Nucleus accumbens (tissue), 56 donors: ENCODE data around the gene YDJC.
"Not testable (repeated sequence)": the region's sequence is repeated elsewhere in the genome, so short reads cannot be mapped to it uniquely, and the experiment has no call there.

Experiments
- DNase-seq, 56 donors: peaks; one replicate each; lab custom pipeline; 2025; lab: John Stamatoyannopoulos, UW

The YDJC gene

GRCh38 chr22:21611210-21611977 is 18.4 kb downstream of the YDJC start:
- no peak for DNase-seq

- DNase-seq: not testable (repeated sequence)
These were observed 20.2 kb downstream of the YDJC start for GRCh38 chr22:21609556-21610157.

GRCh38 chr22:21606775-21607174 is 23.0 kb downstream of the YDJC start:
- no peak for DNase-seq

- DNase-seq: no peak
These were observed 23.8 kb downstream of the YDJC start for GRCh38 chr22:21605887-21606564.

GRCh38 chr22:21603973-21604372 is 25.8 kb downstream of the YDJC start:
- DNase-seq: no peak

DNA sequence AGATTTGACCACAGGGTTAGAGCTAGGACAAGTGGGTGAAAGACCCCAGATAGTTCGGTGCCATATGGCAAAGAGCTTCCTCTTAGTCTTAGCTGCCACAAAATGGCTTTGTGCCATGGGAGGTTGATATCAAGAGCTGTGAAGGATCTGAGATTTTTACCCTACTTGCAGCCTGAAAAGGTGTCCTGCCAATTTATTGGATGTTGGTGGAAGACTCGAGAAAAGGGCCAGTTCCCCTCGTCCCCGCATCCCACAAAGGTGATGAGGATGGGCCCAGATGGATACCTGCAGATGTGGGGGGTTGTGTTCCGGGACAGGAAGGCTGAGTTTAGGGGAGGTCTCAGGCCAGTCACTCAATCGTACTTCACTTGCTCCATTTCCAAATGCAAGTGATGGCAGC is 27.2 kb downstream of the YDJC start:
- no peak for DNase-seq

GRCh38 chr22:21599053-21599893 is 30.5 kb downstream of the YDJC start:
- DNase-seq: no peak

GRCh38 chr22:21598302-21598701 is 31.5 kb downstream of the YDJC start:
- DNase-seq: no peak

DNA sequence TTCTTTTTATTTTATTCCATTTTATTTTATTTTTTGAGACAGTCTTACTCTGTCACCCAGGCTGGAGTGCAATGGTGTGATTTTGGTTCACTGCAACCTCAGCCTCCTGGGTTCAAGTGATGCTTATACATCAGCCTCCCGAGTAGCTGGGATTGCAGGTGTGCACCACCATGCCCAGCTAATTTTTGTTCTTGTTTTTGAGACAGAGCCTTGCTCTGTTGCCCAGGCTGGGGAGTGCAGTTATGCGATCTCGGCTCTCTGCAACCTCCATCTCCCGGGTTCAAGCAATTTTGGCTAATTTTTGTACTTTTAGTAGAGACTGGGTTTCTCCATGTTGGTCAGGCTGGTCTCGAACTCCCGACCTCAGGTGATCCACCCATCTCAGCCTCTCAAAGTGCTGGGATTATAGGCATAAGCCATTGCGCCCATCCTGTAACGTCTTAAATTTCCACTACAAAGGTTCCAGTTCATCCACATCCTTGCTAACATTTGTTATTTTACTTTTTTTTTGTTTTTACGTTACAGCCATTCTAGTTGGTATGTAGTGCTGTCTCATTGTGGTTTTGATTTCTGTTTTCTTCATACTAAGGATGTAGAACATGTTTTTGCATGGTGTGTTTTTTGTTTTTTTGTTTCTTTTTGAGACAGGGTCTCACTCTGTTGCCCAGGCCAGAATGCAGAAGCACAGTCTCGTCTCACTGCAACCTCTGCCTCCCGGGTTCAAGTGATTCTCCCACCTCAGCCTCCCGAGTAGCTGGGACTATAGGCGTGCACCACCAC is 33.3 kb downstream of the YDJC start:
- not testable (repeated sequence) for DNase-seq

GRCh38 chr22:21594865-21595452 is 34.9 kb downstream of the YDJC start:
- DNase-seq: peak in 15 of 56 donors; percentile 6 to 43 (median 21)

DNA sequence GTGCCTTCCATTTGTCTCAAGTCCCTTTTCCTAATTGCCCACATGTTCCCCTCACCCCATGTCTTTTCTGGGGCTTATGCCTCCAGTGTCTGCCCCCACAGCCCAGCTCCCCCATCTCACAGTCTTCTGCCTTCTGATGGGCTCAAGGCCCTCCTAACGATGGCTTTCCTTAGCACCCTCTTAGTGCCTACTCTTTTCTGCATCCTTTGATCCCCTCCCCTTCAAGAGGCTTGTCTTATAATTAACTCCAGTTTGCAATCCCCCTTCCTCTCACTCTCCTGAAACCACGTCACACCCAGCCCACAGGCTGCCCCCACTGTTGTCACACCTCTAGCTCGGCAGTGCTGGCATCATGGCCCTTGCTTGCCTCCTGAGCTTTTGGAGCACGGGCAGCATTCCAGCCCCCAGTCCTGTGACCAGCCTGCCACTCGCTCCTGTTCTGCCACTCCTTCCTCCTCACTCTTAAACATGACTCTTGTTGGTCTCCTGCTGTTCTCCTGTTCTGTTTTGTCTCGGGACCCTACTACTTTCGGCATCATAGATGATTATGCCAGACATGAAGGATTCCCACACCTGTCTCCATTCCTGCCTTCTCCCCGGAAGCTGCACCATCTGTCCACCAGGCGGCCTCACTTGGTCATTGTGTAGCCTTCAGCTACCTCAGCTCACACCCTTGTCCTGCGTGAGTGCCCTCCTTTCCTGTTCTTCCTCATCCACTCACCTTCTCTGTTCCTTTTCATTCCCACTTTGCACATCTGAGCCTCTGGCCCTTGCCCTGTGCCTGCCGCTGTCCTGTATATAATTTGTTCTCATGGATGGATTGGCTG is 36.2 kb downstream of the YDJC start:
- DNase-seq: peak in 4 of 56 donors; percentile 1 to 19 (median 7)

DNA sequence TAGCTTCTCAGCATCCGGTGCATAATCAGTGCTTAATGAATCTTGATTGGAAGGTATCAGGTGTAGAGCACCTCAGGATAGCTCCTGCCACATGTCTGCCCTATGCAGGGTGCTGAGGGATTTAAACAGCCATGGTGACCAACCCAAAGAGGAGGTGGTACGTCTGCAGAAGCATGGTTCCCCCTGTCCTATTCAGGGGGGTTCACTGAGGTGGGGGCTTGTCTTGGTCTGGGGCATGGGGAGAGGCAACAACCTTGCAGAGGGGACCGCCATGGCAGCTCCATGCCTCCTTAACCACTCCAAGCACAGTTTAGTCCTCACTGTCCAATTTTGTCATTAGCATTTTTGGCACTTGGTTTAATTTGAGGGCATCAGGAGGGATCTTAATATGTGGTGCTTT is 37.4 kb downstream of the YDJC start:
- DNase-seq: no peak

- DNase-seq: peak in 3 of 56 donors; percentile 2 to 6 (median 2)
These were observed 38.1 kb downstream of the YDJC start for GRCh38 chr22:21591695-21592094.

DNA sequence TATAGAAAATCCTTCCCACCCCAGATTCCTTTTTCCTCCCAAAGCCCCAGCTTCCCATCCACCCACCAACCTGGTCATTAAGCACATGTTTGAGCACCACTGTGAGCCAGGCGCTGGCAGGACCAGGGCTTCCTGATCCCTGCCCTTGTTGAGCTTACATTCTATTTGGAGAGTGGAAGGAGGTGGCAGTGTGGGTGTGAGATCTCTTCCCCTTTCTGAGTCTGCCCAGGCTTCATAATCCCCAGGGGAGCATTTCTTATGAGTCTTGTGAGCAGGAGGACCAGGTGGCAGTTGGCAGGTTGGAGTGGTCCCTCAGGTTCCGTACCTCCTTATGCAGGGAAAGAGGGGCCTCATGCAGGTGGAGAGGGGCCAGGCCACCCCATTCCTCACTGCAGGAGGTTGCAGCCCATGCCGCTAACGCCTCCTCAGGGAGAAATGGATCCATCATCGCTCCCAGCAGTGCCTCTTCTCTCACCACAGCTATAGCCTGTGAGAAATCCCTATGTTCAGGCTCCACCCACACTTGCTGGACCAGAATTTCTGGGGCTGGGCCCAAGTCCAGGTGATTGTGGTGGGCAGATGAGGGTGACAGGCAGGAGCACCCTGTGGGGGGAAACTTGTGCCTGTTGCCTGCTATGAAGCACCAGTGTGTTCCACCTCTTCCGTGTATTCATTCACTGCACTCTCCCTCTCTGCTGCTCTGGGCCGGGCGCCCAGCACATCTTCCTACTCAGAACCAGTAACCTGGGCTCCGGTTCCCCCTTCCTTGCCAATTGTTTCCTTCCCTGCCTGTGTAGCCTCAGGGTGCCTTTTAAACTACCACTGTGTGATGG is 38.8 kb downstream of the YDJC start:
- no peak for DNase-seq

GRCh38 chr22:21589396-21589795 is 40.4 kb downstream of the YDJC start:
- DNase-seq: no peak

- peak in 32 of 56 donors; percentile 3 to 55 (median 24) for DNase-seq
These were observed 41.8 kb downstream of the YDJC start for GRCh38 chr22:21587803-21588611.

GRCh38 chr22:21585389-21585788 is 44.4 kb downstream of the YDJC start:
- DNase-seq: no peak
